Type B pancreatic cell (in vitro differentiated cells): Measurements from ENCODE around the gene ADAMTS6. TPM values are rescaled to one million over a fixed set of nuclear protein-coding genes. Genes with fewer than 3 reads are reported as not detected.

Experiments used
- DNase-seq: peaks from one replicate; pipeline ENCODE4 v3.0.0; 2021; ENCODE audit warnings: mixed read lengths; ENCODE audit not compliant: unreplicated experiment; ENCODE audit errors: extremely low spot score
- H3K27ac Mint-ChIP-seq: 2 replicates; pipeline ENCODE4 v1.8.0; 2021; ENCODE audit warnings: mild to moderate bottlenecking, mixed read lengths
- H3K27me3 Mint-ChIP-seq: 2 replicates; pipeline ENCODE4 v1.8.0; 2021; ENCODE audit warnings: mixed read lengths
- H3K36me3 Mint-ChIP-seq: 2 replicates; pipeline ENCODE4 v1.8.0; 2021; ENCODE audit warnings: mixed read lengths
- H3K4me1 Mint-ChIP-seq: one replicate; pipeline ENCODE4 v1.8.0; 2021; ENCODE audit warnings: mixed read lengths; ENCODE audit not compliant: unreplicated experiment
- H3K4me3 Mint-ChIP-seq: 2 replicates; pipeline ENCODE4 v1.8.0; 2021; ENCODE audit warnings: mild to moderate bottlenecking, mixed read lengths
- H3K9me3 Mint-ChIP-seq: 2 replicates; pipeline ENCODE4 v1.8.0; 2021; ENCODE audit warnings: mixed read lengths
- total RNA-seq: library from RNA; stranded (reverse); gene quantifications from 2 replicates; pipeline ENCODE4 v1.2.1, GENCODE V29; 2021; ENCODE audit warnings: low replicate concordance
- TF ChIP-seq, protein P1 (sequence below): fragments of 200-600 bp; sonication (generic); conservative IDR thresholded peaks from 2 replicates; pipeline ENCODE4 v1.5.0; 2021; ENCODE audit warnings: antibody characterized with exemption, mild to moderate bottlenecking

Gene ADAMTS6
- total RNA-seq, 1 donor from 2014 or later: 4.2 TPM

- TF ChIP-seq, protein P1, sequence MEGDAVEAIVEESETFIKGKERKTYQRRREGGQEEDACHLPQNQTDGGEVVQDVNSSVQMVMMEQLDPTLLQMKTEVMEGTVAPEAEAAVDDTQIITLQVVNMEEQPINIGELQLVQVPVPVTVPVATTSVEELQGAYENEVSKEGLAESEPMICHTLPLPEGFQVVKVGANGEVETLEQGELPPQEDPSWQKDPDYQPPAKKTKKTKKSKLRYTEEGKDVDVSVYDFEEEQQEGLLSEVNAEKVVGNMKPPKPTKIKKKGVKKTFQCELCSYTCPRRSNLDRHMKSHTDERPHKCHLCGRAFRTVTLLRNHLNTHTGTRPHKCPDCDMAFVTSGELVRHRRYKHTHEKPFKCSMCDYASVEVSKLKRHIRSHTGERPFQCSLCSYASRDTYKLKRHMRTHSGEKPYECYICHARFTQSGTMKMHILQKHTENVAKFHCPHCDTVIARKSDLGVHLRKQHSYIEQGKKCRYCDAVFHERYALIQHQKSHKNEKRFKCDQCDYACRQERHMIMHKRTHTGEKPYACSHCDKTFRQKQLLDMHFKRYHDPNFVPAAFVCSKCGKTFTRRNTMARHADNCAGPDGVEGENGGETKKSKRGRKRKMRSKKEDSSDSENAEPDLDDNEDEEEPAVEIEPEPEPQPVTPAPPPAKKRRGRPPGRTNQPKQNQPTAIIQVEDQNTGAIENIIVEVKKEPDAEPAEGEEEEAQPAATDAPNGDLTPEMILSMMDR: no peak
- no peaks in the 10 kb centered on the region for H3K36me3 Mint-ChIP-seq
- no peak for DNase-seq
- no peaks in the 10 kb centered on the region for H3K4me1 Mint-ChIP-seq
- H3K27me3 Mint-ChIP-seq: no peaks in the 10 kb centered on the region
- no peak overlapping the region for H3K4me3 Mint-ChIP-seq
- H3K27ac Mint-ChIP-seq: no peak overlapping the region
- H3K9me3 Mint-ChIP-seq: no peaks in the 10 kb centered on the region
Measured at GRCh38 chr5:65247594-65247993, 234.1 kb downstream of the ADAMTS6 start.

DNA sequence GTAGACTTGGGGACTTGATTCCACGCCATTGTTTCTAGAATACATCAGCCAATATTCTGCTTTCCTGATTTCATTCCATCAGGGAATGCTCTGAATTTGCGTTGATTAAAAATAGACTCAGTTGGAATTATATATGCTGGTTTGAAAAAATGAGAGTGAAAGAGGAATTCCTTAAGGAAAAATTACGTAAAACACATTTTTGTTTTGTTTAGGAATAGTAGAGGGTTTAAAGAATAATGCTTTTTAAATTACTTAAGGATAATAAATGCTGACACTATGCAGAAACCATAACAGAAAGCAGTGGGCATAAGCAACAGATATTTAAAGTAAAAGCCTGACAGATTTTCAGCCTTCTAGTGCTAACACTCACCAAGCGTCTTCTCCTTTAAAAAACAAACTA is 235.0 kb downstream of the ADAMTS6 start:
- H3K4me1 Mint-ChIP-seq: no peaks in the 10 kb centered on the region
- H3K27ac Mint-ChIP-seq: no peak overlapping the region
- no peak overlapping the region for H3K4me3 Mint-ChIP-seq
- DNase-seq: no peak
- TF ChIP-seq, protein P1: no peak
- no peaks in the 10 kb centered on the region for H3K36me3 Mint-ChIP-seq
- no peaks in the 10 kb centered on the region for H3K9me3 Mint-ChIP-seq
- H3K27me3 Mint-ChIP-seq: no peaks in the 10 kb centered on the region

DNA sequence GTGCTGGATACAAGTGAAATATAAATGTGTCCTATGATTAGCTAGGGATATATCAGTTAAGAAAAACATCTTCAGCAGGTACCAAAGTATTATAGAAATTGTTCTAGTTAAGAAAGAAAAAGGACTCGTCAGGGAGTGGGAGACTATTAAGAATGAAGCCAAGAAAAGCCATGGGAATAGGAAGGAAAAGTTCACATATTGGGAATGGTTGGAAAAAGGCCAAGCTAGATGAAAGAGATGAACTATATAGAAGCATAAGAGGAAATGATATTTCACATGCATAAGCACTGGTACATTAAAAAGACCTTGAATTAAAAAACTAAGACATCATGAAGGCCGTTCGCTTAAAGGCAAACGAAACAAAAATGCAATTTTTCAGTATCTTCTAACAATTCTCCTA is 237.7 kb downstream of the ADAMTS6 start:
- H3K27me3 Mint-ChIP-seq: no peaks in the 10 kb centered on the region
- no peaks in the 10 kb centered on the region for H3K9me3 Mint-ChIP-seq
- TF ChIP-seq, protein P1: no peak
- no peak overlapping the region for H3K4me3 Mint-ChIP-seq
- no peaks in the 10 kb centered on the region for H3K36me3 Mint-ChIP-seq
- H3K27ac Mint-ChIP-seq: no peak overlapping the region
- no peaks in the 10 kb centered on the region for H3K4me1 Mint-ChIP-seq
- DNase-seq: no peak

DNA sequence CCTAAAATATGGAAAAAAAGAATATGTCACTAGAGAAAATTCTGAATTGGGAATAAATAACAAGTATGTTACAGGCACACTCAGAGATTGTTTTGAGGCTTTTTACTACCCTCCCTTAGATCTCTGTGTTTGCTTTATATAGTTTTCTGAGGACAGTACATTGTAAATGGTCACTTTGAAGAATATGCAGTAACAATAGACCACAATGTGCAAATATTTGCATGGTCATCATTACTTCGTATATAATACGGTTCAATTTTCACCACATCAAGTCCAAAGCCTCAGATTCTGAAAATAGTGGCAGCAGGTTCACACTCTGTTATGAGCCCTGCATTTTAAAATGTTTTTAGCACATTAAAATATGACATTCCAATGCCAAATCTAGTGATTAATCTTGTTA is 238.6 kb downstream of the ADAMTS6 start:
- no peak overlapping the region for H3K4me3 Mint-ChIP-seq
- TF ChIP-seq, protein P1: no peak
- H3K27ac Mint-ChIP-seq: no peak overlapping the region
- H3K4me1 Mint-ChIP-seq: no peaks in the 10 kb centered on the region
- DNase-seq: no peak
- H3K36me3 Mint-ChIP-seq: no peaks in the 10 kb centered on the region
- no peaks in the 10 kb centered on the region for H3K9me3 Mint-ChIP-seq
- no peaks in the 10 kb centered on the region for H3K27me3 Mint-ChIP-seq

GRCh38 chr5:65229841-65230240 is 251.9 kb downstream of the ADAMTS6 start:
- no peak for DNase-seq
- Mint-ChIP-seq H3K4me3 (no peak overlapping the region), H3K27ac (no peak overlapping the region), H3K9me3 (peaks cover 17% of the 10 kb centered on the region), H3K36me3 (peaks cover 3% of the 10 kb centered on the region), H3K4me1 (no peaks in the 10 kb centered on the region), H3K27me3 (no peaks in the 10 kb centered on the region)
- TF ChIP-seq, protein P1: no peak

- Mint-ChIP-seq H3K9me3 (peaks cover 4% of the 10 kb centered on the region), H3K27ac (no peak overlapping the region), H3K27me3 (no peaks in the 10 kb centered on the region), H3K4me3 (no peak overlapping the region), H3K4me1 (no peaks in the 10 kb centered on the region), H3K36me3 (no peaks in the 10 kb centered on the region)
- DNase-seq: no peak
- TF ChIP-seq, protein P1: peak; percentile 71
Measured at GRCh38 chr5:65213921-65214525, 267.7 kb downstream of the ADAMTS6 start.
